HepG2 (cell line): ENCODE data around the gene KRTAP9-7. TPM values are rescaled to one million over a fixed set of nuclear protein-coding genes. Genes with fewer than 3 reads are reported as not detected.

ENCODE experiments used
- ATAC-seq: fragments of 200-7000 bp; cut with Tn5 transposase; 3 replicates; pipeline ENCODE4 v1.9.1; 2020; ENCODE audit warnings: mild to moderate bottlenecking, moderate library complexity
- BruUV-seq: library from RNA; stranded (reverse); fragments of 400-500 nt; replicated peaks from 2 replicates; lab custom pipeline; 2021; lab: Mats Ljungman, UMichigan
- CTCF ChIA-PET: fragments of 300-600 bp; formaldehyde crosslinking; extraction: SDS; loops from one replicate; lab custom pipeline; 2021; ENCODE audit warnings: low total read pairs, inconsistent platforms, low intra/inter-chr PET ratio; lab: Yijun Ruan, JAX
- POLR2A ChIA-PET: fragments of 350-600 bp; sonication (Branson Sonifier 250); formaldehyde crosslinking; loops from one replicate; lab custom pipeline; 2020; ENCODE audit warnings: antibody characterized with exemption, inconsistent platforms; lab: Yijun Ruan, JAX
- DNase-seq: peaks from one replicate; pipeline ENCODE4 v3.0.0-alpha.2; 2015; ENCODE audit warnings: low spot score
- FAIRE-seq: peaks from 3 replicates; lab custom pipeline; 2011; peaks lifted over from hg19 to GRCh38; lab: Jason Lieb, UNC
- H2AFZ ChIP-seq: one replicate; pipeline ENCODE4 v1.6.1; 2011; ENCODE audit warnings: low read length, inconsistent platforms
- H3K27ac ChIP-seq: fragments of 300-600 bp; 3 replicates; pipeline ENCODE4 v1.8.0; 2011; ENCODE audit warnings: mixed run types, mild to moderate bottlenecking, mixed read lengths, low read length, inconsistent platforms; ENCODE audit not compliant: insufficient read depth; ENCODE audit errors: extremely low read length
- H3K27me3 ChIP-seq, 2 experiments: fragments of 200-600 bp in 1 of 2; 2 replicates in 1 of 2; 3 replicates in 1 of 2; pipeline versions ENCODE4 v1.6.0 to v1.8.0; 2011; ENCODE audit warnings: low read length in 2 of 2, mild to moderate bottlenecking in 2 of 2, moderate library complexity in 2 of 2, inconsistent platforms in 1 of 2; ENCODE audit not compliant: insufficient read depth in 2 of 2, control insufficient read depth in 1 of 2
- H3K36me3 ChIP-seq, 2 experiments: fragments of 200-600 bp in 1 of 2; replicated peaks in 1 of 2; 2 replicates in 1 of 2; 3 replicates in 1 of 2; pipeline versions ENCODE4 v1.5.1 to v1.8.0; 2011; ENCODE audit warnings: low read length in 2 of 2, inconsistent platforms in 1 of 2; ENCODE audit not compliant: insufficient read depth in 2 of 2, control insufficient read depth in 1 of 2
- H3K4me1 ChIP-seq: 2 replicates; pipeline ENCODE4 v1.5.1; 2012; ENCODE audit warnings: low read length, inconsistent platforms; ENCODE audit not compliant: insufficient read depth
- H3K4me2 ChIP-seq: 2 replicates; pipeline ENCODE4 v1.6.0; 2011; ENCODE audit warnings: low read depth, low read length, inconsistent platforms
- H3K4me3 ChIP-seq, 3 experiments: fragments of 200-600 bp in 1 of 3; sonication (generic), shearing (Covaris generic) in 1 of 3; replicated peaks in 1 of 3; 2 replicates each; pipeline ENCODE4 v1.5.1; 2011 to 2016; ENCODE audit warnings: low read length in 3 of 3, inconsistent platforms in 2 of 3, low read depth in 2 of 3, mild to moderate bottlenecking in 2 of 3, control low read depth in 1 of 3, mixed read lengths in 1 of 3; ENCODE audit not compliant: insufficient read depth in 1 of 3
- H3K79me2 ChIP-seq: one replicate; pipeline ENCODE4 v1.6.1; 2011; ENCODE audit warnings: low read length, inconsistent platforms; ENCODE audit not compliant: insufficient read depth
- H3K9ac ChIP-seq: 2 replicates; pipeline ENCODE4 v1.6.0; 2011; ENCODE audit warnings: mild to moderate bottlenecking, low read depth, low read length, inconsistent platforms; ENCODE audit not compliant: insufficient read depth
- H3K9me3 ChIP-seq: 2 replicates; pipeline ENCODE4 v1.5.1; 2012; ENCODE audit warnings: mild to moderate bottlenecking, low read length
- H4K20me1 ChIP-seq: 2 replicates; pipeline ENCODE4 v1.6.0; 2011; ENCODE audit warnings: inconsistent platforms, mild to moderate bottlenecking, low read length, moderate library complexity; ENCODE audit not compliant: insufficient read depth
- AGO1 ChIP-seq: fragments of 200-400 bp; formaldehyde crosslinking; IDR thresholded peaks from 2 replicates; pipeline ENCODE4 v1.6.1; 2017; ENCODE audit warnings: mild to moderate bottlenecking, low read depth, low read length, moderate library complexity; ENCODE audit not compliant: poor library complexity, severe bottlenecking
- ATF6 ChIP-seq: sonication (generic); formaldehyde crosslinking; conservative IDR thresholded peaks from 2 replicates; pipeline ENCODE4 v1.4.0; 2020; ENCODE audit warnings: missing genetic modification reagents
- EP300 ChIP-seq, 3 experiments: sonication (generic) in 1 of 3; formaldehyde crosslinking in 1 of 3; IDR thresholded peaks; 2 replicates each; pipeline versions ENCODE4 v1.5.1 to v1.6.1; 2011 to 2020; ENCODE audit warnings: low read depth in 2 of 3, low read length in 2 of 3, borderline replicate concordance in 1 of 3, improper control_type of control experiment in 1 of 3, mild to moderate bottlenecking in 1 of 3, missing genetic modification reagents in 1 of 3, moderate library complexity in 1 of 3
- HINFP ChIP-seq: sonication (generic); formaldehyde crosslinking; IDR thresholded peaks from 2 replicates; pipeline ENCODE4 v1.4.0; 2020; ENCODE audit warnings: low read depth, mild to moderate bottlenecking, missing genetic modification reagents
- HOXA3 ChIP-seq: sonication (generic); formaldehyde crosslinking; IDR thresholded peaks from 2 replicates; pipeline ENCODE4 v1.5.0; 2020; ENCODE audit warnings: missing genetic modification reagents
- HOXA5 ChIP-seq: sonication (generic); formaldehyde crosslinking; IDR thresholded peaks from 2 replicates; pipeline ENCODE4 v1.4.0; 2020; ENCODE audit warnings: missing genetic modification reagents
- KDM4B ChIP-seq: sonication (generic); formaldehyde crosslinking; IDR thresholded peaks from 2 replicates; pipeline ENCODE4 v1.4.0; 2020; ENCODE audit warnings: missing genetic modification reagents
- MTA3 ChIP-seq: sonication (generic); formaldehyde crosslinking; IDR thresholded peaks from 2 replicates; pipeline ENCODE4 v1.4.0; 2020; ENCODE audit warnings: missing genetic modification reagents
- NFIB ChIP-seq: sonication (generic); formaldehyde crosslinking; IDR thresholded peaks from 2 replicates; pipeline ENCODE4 v1.9.0; 2021; ENCODE audit warnings: missing genetic modification reagents, mild to moderate bottlenecking, borderline replicate concordance
- POLR2AphosphoS5 ChIP-seq: IDR thresholded peaks from 2 replicates; pipeline ENCODE4 v1.6.1; 2012; ENCODE audit warnings: low read depth, low read length
- RCOR2 ChIP-seq: IDR thresholded peaks from 2 replicates; pipeline ENCODE4 v1.6.1; 2016; ENCODE audit warnings: missing biosample characterization, missing genetic modification reagents
- REL ChIP-seq: sonication (generic); formaldehyde crosslinking; conservative IDR thresholded peaks from 2 replicates; pipeline ENCODE4 v1.8.0; 2022; ENCODE audit warnings: mild to moderate bottlenecking, missing genetic modification reagents, moderate library complexity
- RORA ChIP-seq: sonication (generic); formaldehyde crosslinking; IDR thresholded peaks from 2 replicates; pipeline ENCODE4 v1.5.0; 2020; ENCODE audit warnings: mild to moderate bottlenecking, missing genetic modification reagents, moderate library complexity
- SMAD3 ChIP-seq: sonication (generic); formaldehyde crosslinking; IDR thresholded peaks from 2 replicates; pipeline ENCODE4 v1.4.0; 2020; ENCODE audit warnings: missing genetic modification reagents
- TFDP2 ChIP-seq: sonication (generic); formaldehyde crosslinking; IDR thresholded peaks from 2 replicates; pipeline ENCODE4 v1.4.0; 2020; ENCODE audit warnings: missing genetic modification reagents
- ZNF30 ChIP-seq: sonication (generic); formaldehyde crosslinking; IDR thresholded peaks from 2 replicates; pipeline ENCODE4 v1.5.0; 2020; ENCODE audit warnings: mild to moderate bottlenecking, missing genetic modification reagents
- ZNF34 ChIP-seq: sonication (generic); formaldehyde crosslinking; IDR thresholded peaks from 2 replicates; pipeline ENCODE4 v1.4.0; 2020; ENCODE audit warnings: mild to moderate bottlenecking, missing genetic modification reagents, borderline replicate concordance
- ZNF772 ChIP-seq: sonication (generic); formaldehyde crosslinking; IDR thresholded peaks from 2 replicates; pipeline ENCODE4 v1.5.0; 2020; ENCODE audit warnings: mild to moderate bottlenecking, missing genetic modification reagents
- WGBS: methylation state at CpG from one replicate; pipeline ENCODE4 v1.1.6; 2017; ENCODE audit warnings: low lambda C conversion rate; 5-methylcytosine and 5-hydroxymethylcytosine counted together
- in situ Hi-C: cut with HindIII; loops from 2 replicates; pipeline ENCODE4 v1.10.0; 2017; ENCODE audit warnings: low pct_unique_long_range_greater_than_20kb; ENCODE audit not compliant: extremely low pct_ligation_motif_present
- intact Hi-C: fragments of 100-400 bp; cut with micrococcal nuclease; formaldehyde crosslinking; loops from one replicate; pipeline ENCODE4 v1.10.0; 2022; ENCODE audit not compliant: unreplicated experiment
- polyA plus RNA-seq, 8 experiments: library from polyadenylated mRNA; depleted of rRNA in 3 of 8; stranded (reverse) in 7 of 8; unstranded in 1 of 8; fragments of >200 nt; fragmentation: Illumina TruSeq in 4 of 8; extraction: Trizol in 4 of 8; gene quantifications; 2 replicates each; pipeline versions ENCODE4 v1.2.1 to v1.2.3, GENCODE V29; 2011 to 2016; ENCODE audit warnings: low read depth in 4 of 8, missing spikeins in 1 of 8, mixed read lengths in 1 of 8; ENCODE audit not compliant: insufficient read depth in 1 of 8
- total RNA-seq, 5 experiments: library from RNA; depleted of rRNA; stranded (reverse); fragments of >200 nt; fragmentation: Illumina TruSeq; extraction: Trizol; gene quantifications; 2 replicates each; pipeline ENCODE4 v1.2.3, GENCODE V29; 2016; ENCODE audit warnings: low read depth in 1 of 5

Gene KRTAP9-7
- total and polyA plus RNA-seq, 2 of the 13 experiments (the other 11 are each of a cell fraction or from before 2014, with no cell fraction given): not detected

- 60% methylated on average over 9 of the region's 9 CpGs for WGBS
- no peaks in the 10 kb centered on the region for H3K4me1 ChIP-seq
- in situ Hi-C loops (no loop called here), intact Hi-C loops (no loop called here)
- H3K4me3 ChIP-seq: no peak overlapping the region
- H3K27me3 ChIP-seq: peaks cover 3 to 33% of the 10 kb centered on the region in 2 experiments; a peak in 3 of 5 replicates
- no peaks in the 10 kb centered on the region for H4K20me1 ChIP-seq
- no peak overlapping the region for H3K27ac ChIP-seq
- H3K79me2 ChIP-seq: no peaks in the 10 kb centered on the region
- ATAC-seq: no peak
- H3K9me3 ChIP-seq: no peaks in the 10 kb centered on the region
- FAIRE-seq: no peak
- ChIA-PET POLR2A (no interaction called here), CTCF (no interaction called here)
- TF ChIP-seq ATF6 (CRISPR knock-in tag) (no peak), REL (CRISPR knock-in tag) (no peak), ZNF34 (CRISPR knock-in tag) (no peak), KDM4B (no peak), AGO1 (no peak), RORA (CRISPR knock-in tag) (no peak), NFIB (CRISPR knock-in tag) (no peak), POLR2AphosphoS5 (no peak), SMAD3 (CRISPR knock-in tag) (no peak), MTA3 (CRISPR knock-in tag) (no peak), RCOR2 (CRISPR knock-in tag) (no peak), EP300 (IDR thresholded peaks at IDR 0.05; ENCODE audit: low read depth in 2 of 2, low read length in 2 of 2) (no peak), EP300 (CRISPR knock-in tag; IDR thresholded peaks at IDR 0.05; ENCODE audit: borderline replicate concordance) (no peak), ZNF30 (no peak), ZNF772 (CRISPR knock-in tag) (no peak), HOXA5 (CRISPR knock-in tag) (no peak), TFDP2 (no peak), HINFP (CRISPR knock-in tag) (no peak), HOXA3 (no peak)
- H3K36me3 ChIP-seq: no peaks in the 10 kb centered on the region
- BruUV-seq: no TSS peak
- H2AFZ ChIP-seq: no peak overlapping the region
- no peak for DNase-seq
- H3K9ac ChIP-seq: no peak overlapping the region
- no peak overlapping the region for H3K4me2 ChIP-seq
Measured at GRCh38 chr17:41307647-41308046, 32.1 kb downstream of the KRTAP9-7 start.
